CD4-positive, alpha-beta T cell treated with Interleukin-4 for 4 hours (primary cell): ENCODE measurements around the gene LAMP5.

Experiments used
- DNase-seq: peaks from one replicate; pipeline ENCODE4 v3.0.0-alpha.2; 2020

The LAMP5 gene

DNA sequence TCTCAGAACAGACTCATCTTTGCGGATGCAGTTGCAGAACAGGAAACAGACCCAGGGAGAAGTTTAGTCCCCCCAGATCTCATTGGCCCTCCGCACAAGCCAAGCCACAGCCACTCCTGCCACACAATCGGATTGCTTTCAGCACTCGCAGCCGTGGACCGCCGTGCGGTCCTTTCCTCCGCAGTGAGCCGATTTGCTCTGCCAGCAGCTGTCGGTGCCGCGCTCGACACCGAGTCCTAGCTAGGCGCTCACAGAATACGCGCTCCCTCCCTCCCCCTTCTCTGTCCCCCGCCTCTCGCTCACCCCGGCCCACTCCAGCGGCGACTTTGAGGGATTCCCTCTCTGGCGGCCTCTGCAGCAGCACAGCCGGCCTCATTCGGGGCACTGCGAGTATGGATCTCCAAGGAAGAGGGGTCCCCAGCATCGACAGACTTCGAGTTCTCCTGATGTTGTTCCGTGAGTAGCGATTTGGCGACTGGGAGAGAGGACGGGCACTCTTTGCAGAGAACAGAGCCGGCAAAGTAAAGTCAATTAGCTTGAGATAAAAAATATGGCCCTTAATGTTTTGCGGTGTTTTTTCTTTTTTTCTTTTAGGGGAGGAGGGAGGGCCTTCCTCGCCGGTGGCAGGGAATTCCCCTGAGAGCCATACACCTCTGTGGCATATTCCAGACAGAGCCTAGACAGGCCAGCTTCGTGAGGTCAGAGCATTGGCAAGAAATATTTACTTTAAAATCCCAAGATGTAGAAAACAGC is at the start of gene LAMP5:
TSS of gene LAMP5 (plus strand) at position 130 of the 753 bp plus-strand sequence. CDS start at position 393, 263 bp downstream.
- no peak for DNase-seq

DNA sequence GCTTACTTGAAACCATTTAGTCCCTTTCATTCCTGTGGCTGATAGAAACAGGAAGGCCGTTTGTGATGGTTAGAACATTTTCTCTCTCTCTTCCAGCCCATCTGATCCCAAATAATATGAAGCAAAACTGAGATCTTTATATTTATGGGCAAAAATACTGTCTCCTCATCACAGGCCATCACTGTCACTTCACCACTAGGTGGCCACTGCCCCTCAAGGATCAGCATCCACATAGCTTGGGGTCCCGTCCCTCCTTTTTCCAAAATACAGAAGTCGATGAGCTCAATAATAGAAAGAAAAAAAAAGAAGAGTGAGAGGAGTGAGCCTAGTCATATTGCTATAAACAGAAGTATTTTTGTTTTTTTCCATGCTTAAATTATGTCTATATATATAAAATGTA is 46.4 kb upstream of the LAMP5 start:
- DNase-seq, result no peak

DNA sequence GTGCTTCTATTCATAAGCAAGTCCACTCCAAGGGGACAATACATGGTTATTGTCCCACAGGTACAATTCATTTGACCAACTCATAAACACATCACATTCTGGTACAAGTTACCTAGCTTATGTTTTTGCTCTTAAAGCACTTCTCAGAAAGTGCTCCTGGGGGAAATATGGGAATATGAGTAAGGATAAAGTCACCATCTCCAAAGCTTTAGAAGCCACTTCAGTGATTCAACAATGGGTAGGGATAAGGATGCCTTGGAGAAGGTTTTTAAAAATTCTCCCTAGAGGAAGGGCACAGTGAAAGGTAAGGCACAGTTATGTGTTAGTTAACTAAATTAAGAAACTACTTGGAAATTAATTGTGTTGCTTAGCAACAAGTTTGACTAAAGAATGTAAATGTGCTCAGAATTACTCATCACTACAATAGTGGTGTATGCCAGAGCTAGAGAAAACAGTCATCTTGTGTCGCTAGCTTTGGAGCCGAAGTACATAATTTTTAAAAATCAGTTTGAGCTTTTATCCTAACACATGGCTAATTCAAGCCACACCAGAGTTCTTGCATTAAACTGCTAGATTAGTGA is 39.5 kb upstream of the LAMP5 start:
- DNase-seq, result no peak

DNA sequence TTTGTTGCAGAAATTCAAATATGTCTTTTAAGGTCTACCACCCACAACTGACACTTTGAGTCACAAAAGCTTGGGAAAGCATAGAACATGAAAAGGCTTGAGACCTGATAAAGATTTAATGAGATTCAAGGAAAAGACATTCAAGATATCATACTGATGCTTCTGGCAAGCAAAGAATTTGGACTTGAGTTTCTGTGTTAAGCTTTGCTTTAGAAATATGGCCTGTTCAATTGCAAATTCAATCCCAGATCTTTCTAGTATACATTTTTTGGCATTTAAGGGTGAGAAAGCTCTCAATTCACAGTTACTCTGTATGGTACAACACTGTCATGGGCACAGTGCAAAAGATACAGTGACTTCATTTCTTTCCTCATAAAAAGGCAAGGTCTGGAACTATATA is 38.9 kb upstream of the LAMP5 start:
- no peak for DNase-seq

DNA sequence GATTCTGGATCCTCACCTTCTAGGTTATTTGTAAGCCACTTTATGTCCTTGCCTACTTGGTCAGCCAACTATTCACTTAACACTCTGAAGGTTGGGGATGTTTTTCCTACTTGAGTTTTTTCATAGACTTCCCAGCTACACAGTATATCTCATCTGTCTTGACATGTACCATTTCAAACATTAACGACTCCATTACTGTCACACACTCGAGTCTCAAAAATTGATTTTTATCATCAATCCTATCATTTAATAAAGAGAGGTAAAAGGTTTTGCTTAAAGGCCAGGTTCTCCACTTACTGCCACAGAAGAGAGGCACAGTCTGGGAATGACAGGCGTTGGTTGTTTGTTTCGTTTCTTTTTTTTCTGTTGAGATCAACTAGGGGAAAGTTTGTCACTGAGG is 38.2 kb upstream of the LAMP5 start:
- DNase-seq, result no peak

DNA sequence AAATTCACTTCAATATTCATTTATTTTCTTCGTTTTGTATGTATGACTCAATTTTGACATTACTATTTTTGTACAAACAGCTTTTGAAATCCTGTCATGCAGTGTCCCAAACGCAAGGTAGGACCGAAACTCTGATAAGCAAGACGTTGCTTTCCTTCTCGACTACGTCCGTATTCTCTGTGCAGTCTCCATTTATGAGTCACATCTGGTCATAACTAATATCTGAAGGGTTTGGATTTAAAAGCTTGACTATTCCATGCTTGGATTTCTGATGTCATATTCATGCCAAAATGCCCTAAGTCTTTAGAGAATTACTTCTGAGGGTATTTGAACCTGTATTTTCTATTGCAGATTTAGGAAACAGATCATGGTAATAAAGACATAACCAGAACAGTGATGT is 37.8 kb upstream of the LAMP5 start:
- DNase-seq, result no peak

DNA sequence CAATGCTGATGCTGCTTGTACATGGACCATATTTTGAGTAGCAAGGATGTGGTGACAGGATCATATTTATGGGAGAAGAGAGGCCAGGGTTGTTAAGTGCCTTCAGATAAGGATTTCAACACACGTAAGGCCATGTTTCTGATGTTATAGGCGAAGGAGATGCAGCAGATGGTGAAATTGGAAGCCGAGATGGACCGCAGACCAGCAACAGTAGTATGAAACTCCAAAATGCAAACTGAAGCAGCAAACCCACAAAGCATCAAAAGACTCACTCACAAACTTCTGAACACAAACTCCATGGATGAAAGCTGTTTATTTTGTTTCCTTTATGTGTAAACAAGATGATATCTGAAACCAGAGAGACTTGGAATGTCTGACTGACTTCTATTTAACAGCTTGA is 35.6 kb upstream of the LAMP5 start:
- no peak for DNase-seq

- DNase-seq, result no peak
These were observed 34.3 kb upstream of the LAMP5 start for GRCh38 chr20:9480066-9480465.

GRCh38 chr20:9482180-9482579 is 32.2 kb upstream of the LAMP5 start:
- DNase-seq, result peak; percentile 3

- DNase-seq, result no peak
These were observed 31.3 kb upstream of the LAMP5 start for GRCh38 chr20:9483131-9483530.

GRCh38 chr20:9485614-9486340 is 28.6 kb upstream of the LAMP5 start:
- DNase-seq, result no peak

DNA sequence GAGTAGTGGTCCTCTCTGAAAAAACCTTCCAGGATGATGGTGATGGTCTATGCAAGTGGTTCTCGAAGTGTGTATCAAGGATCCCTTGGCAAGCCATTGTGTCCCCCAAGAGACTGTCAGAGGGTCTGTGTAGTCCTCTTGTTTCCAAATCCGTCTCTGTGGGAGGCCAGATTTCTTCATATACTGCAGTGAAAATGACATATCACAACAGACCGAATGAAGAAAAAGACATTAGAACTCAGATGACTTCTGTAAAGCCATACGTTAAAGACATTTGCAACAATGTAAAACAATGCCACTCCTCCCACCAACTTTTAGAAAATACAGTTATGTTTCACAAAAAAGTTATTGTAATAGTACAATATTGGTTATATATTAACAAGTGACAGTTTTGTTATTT is 27.2 kb upstream of the LAMP5 start:
- DNase-seq, result no peak

DNA sequence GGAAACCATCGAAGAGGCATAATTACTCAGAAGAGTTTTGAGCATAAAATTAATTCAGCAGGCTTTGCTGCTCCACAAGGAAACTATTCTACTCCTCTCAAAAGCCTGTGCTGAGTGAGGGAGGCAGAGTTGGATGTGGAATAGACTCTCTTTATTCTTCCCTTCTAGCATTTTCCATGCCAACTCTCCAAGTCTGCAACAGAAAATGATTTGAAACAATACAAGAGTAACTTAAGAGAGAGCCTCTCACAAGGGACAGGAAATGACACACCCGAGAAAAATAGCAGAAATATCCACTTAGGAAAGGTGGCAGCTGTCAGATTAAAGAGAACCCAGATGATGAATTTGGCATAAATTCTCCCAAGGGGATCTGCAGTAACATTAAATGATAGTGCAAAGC is 26.3 kb upstream of the LAMP5 start:
- no peak for DNase-seq

DNA sequence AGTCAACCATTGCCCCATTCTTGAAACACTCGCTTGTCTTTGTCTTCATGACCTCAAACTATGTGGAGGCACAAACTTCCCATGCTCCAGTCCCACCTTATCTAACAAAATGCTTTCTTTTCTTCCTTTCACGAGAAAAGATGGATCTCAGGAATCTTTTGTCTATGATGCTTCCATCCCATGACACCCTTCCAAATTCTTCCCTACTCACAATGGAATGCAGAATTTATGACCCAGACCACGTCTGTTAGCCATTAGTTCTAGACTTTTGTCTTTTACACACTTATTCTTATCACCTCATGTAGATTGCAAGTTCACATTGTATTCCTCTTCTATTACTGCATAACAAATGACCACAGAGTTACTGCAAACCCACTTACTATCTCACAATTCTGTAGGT is 24.2 kb upstream of the LAMP5 start:
- no peak for DNase-seq

- no peak for DNase-seq
These were observed 23.8 kb upstream of the LAMP5 start for GRCh38 chr20:9490631-9491030.

DNA sequence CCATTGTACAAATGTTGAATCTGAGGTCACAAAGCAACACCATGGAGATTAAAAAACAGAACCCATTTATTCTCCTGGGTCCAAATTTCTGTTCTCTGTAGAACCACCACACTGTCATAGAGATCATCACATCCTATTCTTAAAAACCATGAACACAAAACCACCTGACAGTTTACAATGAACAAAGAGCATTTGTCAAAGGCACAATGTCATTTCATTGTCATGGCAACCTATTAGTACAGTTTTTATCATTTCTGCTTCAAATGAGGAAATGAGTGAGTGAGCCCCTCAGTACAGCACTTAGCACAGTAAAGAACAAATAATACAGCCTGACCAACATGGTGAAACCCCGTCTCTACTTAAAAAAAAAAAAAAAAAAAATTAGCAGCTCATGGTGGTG is 23.1 kb upstream of the LAMP5 start:
- no peak for DNase-seq

DNA sequence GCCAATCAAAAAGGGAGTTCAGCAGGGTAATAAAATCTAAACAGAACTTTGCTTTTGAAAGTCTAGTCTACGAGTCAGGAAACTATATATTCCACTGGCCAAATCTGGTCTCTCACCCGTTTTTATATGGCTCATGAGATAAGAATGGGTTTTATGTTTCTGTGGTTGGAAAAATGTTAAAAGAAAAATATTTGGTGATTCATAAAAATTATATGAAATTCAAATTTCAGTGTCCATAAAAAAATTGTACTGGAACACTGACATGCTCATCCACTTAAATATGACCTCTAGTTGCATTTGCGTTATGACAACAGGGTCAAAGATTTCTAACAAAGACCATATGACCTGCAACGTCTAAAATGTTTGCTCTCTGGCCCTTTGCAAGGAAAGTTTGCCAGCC is 22.3 kb upstream of the LAMP5 start:
- no peak for DNase-seq

DNA sequence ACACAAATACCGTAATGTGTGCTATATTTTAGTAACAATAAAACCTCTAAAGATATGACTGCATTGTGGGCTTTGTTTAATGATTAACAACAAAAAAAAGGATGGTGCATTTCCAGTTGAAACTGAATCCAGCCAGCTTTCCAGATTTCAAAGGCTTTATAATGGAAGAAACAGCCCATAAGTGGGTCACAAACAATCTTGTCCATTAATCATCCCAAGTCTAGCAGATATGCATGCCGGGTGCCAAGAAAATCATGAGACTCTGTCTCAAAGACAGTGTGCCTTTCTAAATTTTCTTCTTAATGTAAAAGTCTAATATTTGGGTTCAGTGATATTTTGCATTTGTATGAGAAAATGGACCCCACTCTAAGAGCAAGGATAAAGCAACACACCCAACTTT is 20.6 kb upstream of the LAMP5 start:
- no peak for DNase-seq

- no peak for DNase-seq
These were observed 18.7 kb upstream of the LAMP5 start for GRCh38 chr20:9495701-9496100.

- no peak for DNase-seq
These were observed 18.2 kb upstream of the LAMP5 start for GRCh38 chr20:9496155-9496554.

GRCh38 chr20:9498322-9498721 is 16.1 kb upstream of the LAMP5 start:
- DNase-seq, result no peak

- no peak for DNase-seq
These were observed 15.1 kb upstream of the LAMP5 start for GRCh38 chr20:9499126-9499899.

DNA sequence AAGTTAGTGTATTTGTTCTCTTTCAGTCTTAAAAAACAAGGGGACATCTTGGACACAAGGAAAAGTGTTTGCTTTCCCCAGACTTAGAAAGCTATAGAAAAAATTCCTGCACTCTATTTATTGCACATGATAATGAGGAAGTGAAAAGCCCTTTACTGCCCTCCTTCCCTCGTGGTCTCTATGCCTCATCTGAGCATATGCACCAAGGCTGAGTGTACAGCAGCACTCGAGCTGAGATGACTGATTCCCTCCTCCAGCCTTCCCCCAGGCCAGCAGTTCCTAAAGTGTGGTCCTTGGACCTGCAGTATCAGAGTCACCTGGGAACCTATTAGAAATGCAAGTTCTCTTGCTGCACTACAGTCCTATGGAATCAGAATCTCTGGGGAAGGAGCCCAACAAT is 14.3 kb upstream of the LAMP5 start:
- no peak for DNase-seq

GRCh38 chr20:9501473-9501872 is 12.9 kb upstream of the LAMP5 start:
- no peak for DNase-seq
